ENCODE results near the gene PSMB5. TPM values are rescaled to one million over a fixed set of nuclear protein-coding genes. Genes with fewer than 3 reads are reported as not detected.

Gene PSMB5
- total and polyA plus RNA-seq, 12 donors, result 35.6 to 206 (median 122) TPM

- DNase-seq (no peak), ATAC-seq (no peak)
- Histone ChIP-seq H3K9me3 (no peaks in the 10 kb centered on the region), H3K36me3 (peaks cover 0 to 10% (median 0%) of the 10 kb centered on the region in 9 donors), H3K27me3 (no peaks in the 10 kb centered on the region), H3K4me3 (no peak overlapping the region), H3K27ac (no peak overlapping the region), H3K4me1 (peaks cover 4 to 28% (median 18%) of the 10 kb centered on the region in 9 donors)
- intact Hi-C loops (cut with DNase I), result no loop called here
- no peak for TF ChIP-seq CTCF (IDR thresholded peaks at IDR 0.05)
- 95 to 97% methylated on average over 3 of the region's 3 CpGs for WGBS, 2 donors
Observed at GRCh38 chr14:23002592-23002991, 32.1 kb downstream of the PSMB5 start.

- ATAC-seq, result no peak
- no peak overlapping the region for H3K27ac ChIP-seq
- peaks cover 0 to 10% (median 0%) of the 10 kb centered on the region in 9 donors for H3K36me3 ChIP-seq
- no peaks in the 10 kb centered on the region for H3K9me3 ChIP-seq
- H3K4me3 ChIP-seq, result no peak overlapping the region
- H3K27me3 ChIP-seq, result no peaks in the 10 kb centered on the region
- DNase-seq, result no peak
- WGBS, 2 donors, result 95% methylated on average over 2 of the region's 2 CpGs
- intact Hi-C loops (cut with DNase I), result no loop called here
- H3K4me1 ChIP-seq, result peaks cover 3 to 18% (median 7%) of the 10 kb centered on the region in 9 donors
- TF ChIP-seq CTCF (IDR thresholded peaks at IDR 0.05), result no peak
Observed at GRCh38 chr14:23000860-23001259, 33.8 kb downstream of the PSMB5 start.

GRCh38 chr14:22998329-22999012 is 36.2 kb downstream of the PSMB5 start:
- 67 to 79% methylated on average over 16 of the region's 16 CpGs for WGBS, 2 donors
- Histone ChIP-seq H3K27ac (no peak overlapping the region), H3K9me3 (no peaks in the 10 kb centered on the region), H3K27me3 (no peaks in the 10 kb centered on the region), H3K36me3 (peaks cover 0 to 14% (median 0%) of the 10 kb centered on the region in 9 donors), H3K4me3 (no peak overlapping the region), H3K4me1 (peaks cover 3 to 25% (median 8%) of the 10 kb centered on the region in 9 donors)
- DNase-seq (no peak), ATAC-seq (peak in 5 of 8 donors; percentile 23 to 58 (median 55))
- intact Hi-C loops (cut with DNase I), result loop anchor here in 1 of 10 donors (5.0 kb wide), 1 partner anchor 54 kb away; no protein-coding TSS in a partner anchor
- TF ChIP-seq CTCF (IDR thresholded peaks at IDR 0.05), result no peak

GRCh38 chr14:22997676-22998323 is 36.9 kb downstream of the PSMB5 start:
- H3K4me1 ChIP-seq, result peaks cover 3 to 25% (median 8%) of the 10 kb centered on the region in 9 donors
- 54 to 58% methylated on average over 9 of the region's 9 CpGs for WGBS, 2 donors
- peaks cover 0 to 14% (median 0%) of the 10 kb centered on the region in 9 donors for H3K36me3 ChIP-seq
- intact Hi-C loops (cut with DNase I), result loop anchor here in 1 of 10 donors (5.0 kb wide), 1 partner anchor 55 kb away; no protein-coding TSS in a partner anchor
- no peaks in the 10 kb centered on the region for H3K27me3 ChIP-seq
- no peak for TF ChIP-seq CTCF (IDR thresholded peaks at IDR 0.05)
- ATAC-seq (peak in 6 of 8 donors; percentile 19 to 66 (median 40)), DNase-seq (no peak)
- no peaks in the 10 kb centered on the region for H3K9me3 ChIP-seq
- no peak overlapping the region for H3K4me3 ChIP-seq
- no peak overlapping the region for H3K27ac ChIP-seq

All from heart right ventricle (tissue), 16 donors.